ENCODE results near the gene RGS17. TPM values are rescaled to one million over a fixed set of nuclear protein-coding genes. Genes with fewer than 3 reads are reported as not detected.

Gene RGS17
- total RNA-seq, 4 donors from 2014 or later, result 0.88 to 4.8 (median 0.91) TPM; not detected in 1

- intact Hi-C loops (cut with DNase I; ENCODE audit: low total_unique reads), result no loop called here
- DNase-seq, result no peak
These were observed 171.7 kb downstream of the RGS17 start for GRCh38 chr6:152959333-152959732.

GRCh38 chr6:152957796-152958195 lies 173.3 kb downstream of the RGS17 start:
- H3K9me3 ChIP-seq, result no peaks in the 10 kb centered on the region
- H3K4me3 ChIP-seq, result no peak overlapping the region
- no peaks in the 10 kb centered on the region for H3K36me3 ChIP-seq
- H3K27ac ChIP-seq, result no peak overlapping the region
- no peak for DNase-seq
- no peak for TF ChIP-seq POLR2A (IDR thresholded peaks at IDR 0.05)
- no peak for TF ChIP-seq CTCF (IDR thresholded peaks at IDR 0.05)
- H3K27me3 ChIP-seq, result no peaks in the 10 kb centered on the region
- no peaks in the 10 kb centered on the region for H3K4me1 ChIP-seq
- intact Hi-C loops (cut with DNase I; ENCODE audit: low total_unique reads), result no loop called here

More at GRCh38 chr6:152959333-152959732, 171.7 kb downstream of the RGS17 start:
- Histone ChIP-seq H3K4me3 (no peak overlapping the region), H3K4me1 (no peaks in the 10 kb centered on the region), H3K27ac (no peak overlapping the region), H3K36me3 (no peaks in the 10 kb centered on the region), H3K27me3 (no peaks in the 10 kb centered on the region), H3K9me3 (no peaks in the 10 kb centered on the region)
- TF ChIP-seq CTCF (IDR thresholded peaks at IDR 0.05), result no peak
- no peak for TF ChIP-seq POLR2A (IDR thresholded peaks at IDR 0.05)

Small RNAs within 50 kb of the gene (small RNA-seq; reads per million reads assigned to genes)
- gene AL080276.1, result not detected
- gene RNA5SP224, result not detected

Other genes starting within 250 kb of the RGS17 start
- gene FBXO5, start 148.2 kb downstream of the RGS17 start, total RNA-seq, result 10 to 100 TPM in 1 of 4 donors, 1 to 10 TPM in 3; 1.8 to 27.8 (median 4.6) TPM
- gene MTRF1L, start 128.6 kb downstream of the RGS17 start, total RNA-seq, result 10 to 100 TPM in 3 of 4 donors, 1 to 10 TPM in 1; 9.5 to 26.4 (median 15.7) TPM

All from uterus (tissue), 4 donors.